ENCODE results near the gene OR10S1.

DNA sequence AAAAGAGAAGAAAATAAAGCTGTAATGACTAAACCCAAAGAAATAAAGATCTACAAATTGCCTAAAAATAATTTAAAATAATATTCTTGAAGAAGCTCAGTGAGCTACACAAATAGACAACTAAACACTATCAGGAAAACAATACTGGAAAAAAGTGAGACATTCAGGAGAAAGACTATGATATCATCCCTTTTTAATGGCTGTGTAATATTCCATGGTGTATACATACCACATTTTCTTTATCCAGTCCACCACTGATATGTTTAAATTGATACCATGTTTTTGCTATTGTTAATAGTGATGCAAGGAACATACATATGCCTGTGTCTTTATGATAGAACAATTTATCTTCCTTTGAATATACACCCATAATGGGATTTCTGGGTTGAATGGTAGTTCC is 20.8 kb downstream of the OR10S1 start:
- TF ChIP-seq, protein P1, sequence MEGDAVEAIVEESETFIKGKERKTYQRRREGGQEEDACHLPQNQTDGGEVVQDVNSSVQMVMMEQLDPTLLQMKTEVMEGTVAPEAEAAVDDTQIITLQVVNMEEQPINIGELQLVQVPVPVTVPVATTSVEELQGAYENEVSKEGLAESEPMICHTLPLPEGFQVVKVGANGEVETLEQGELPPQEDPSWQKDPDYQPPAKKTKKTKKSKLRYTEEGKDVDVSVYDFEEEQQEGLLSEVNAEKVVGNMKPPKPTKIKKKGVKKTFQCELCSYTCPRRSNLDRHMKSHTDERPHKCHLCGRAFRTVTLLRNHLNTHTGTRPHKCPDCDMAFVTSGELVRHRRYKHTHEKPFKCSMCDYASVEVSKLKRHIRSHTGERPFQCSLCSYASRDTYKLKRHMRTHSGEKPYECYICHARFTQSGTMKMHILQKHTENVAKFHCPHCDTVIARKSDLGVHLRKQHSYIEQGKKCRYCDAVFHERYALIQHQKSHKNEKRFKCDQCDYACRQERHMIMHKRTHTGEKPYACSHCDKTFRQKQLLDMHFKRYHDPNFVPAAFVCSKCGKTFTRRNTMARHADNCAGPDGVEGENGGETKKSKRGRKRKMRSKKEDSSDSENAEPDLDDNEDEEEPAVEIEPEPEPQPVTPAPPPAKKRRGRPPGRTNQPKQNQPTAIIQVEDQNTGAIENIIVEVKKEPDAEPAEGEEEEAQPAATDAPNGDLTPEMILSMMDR (IDR thresholded peaks at IDR 0.05; ENCODE audit: extremely low read depth in 1 of 2, insufficient read depth in 1 of 2, low read depth in 1 of 2, low read length in 2 of 2), result no peak
- TF ChIP-seq EZH2 (IDR thresholded peaks at IDR 0.05; ENCODE audit: borderline replicate concordance, low read depth, low read length, severe bottlenecking) (no peak), POLR2A (IDR thresholded peaks at IDR 0.05; ENCODE audit: low read depth, low read length) (no peak), GATA2 (IDR thresholded peaks at IDR 0.05; ENCODE audit: insufficient read depth, insufficient read length, low read depth, low read length) (no peak), JUN (IDR thresholded peaks at IDR 0.05; ENCODE audit: borderline replicate concordance, insufficient read depth, insufficient read length, low read depth) (no peak)
